ENCODE measurements around the gene ANTXR2.
A peak's percentile ranks its signal among the peaks of the same experiment; 100 is the strongest.
"Not testable (repeated sequence)": the region's sequence is repeated elsewhere in the genome, so short reads cannot be mapped to it uniquely, and the experiment has no call there.

ANTXR2 gene

DNA sequence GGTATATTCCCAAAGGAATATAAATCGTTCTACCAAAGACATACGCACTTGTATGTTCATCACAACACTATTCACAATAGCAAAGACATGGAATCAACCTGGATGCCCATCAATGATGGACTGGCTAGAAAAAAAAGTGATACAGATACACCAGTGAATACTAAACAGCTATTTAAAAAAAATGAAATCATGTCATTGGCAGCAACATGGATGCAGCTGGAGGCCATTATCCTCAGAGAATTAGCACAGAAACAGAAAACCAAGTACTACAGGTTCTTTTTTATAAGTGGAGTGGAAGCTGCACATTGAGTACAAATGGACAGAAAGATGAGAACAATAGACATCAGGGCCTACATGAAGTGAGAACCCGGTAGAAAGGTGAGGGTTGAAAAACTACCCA, 81.4 kb downstream of the ANTXR2 start:
- no peak for TF ChIP-seq CTCF (conservative IDR thresholded peaks at IDR 0.05; ENCODE audit: low read length)
- H3K4me3 ChIP-seq (ENCODE audit: low read length) = no peak overlapping the region
- DNase-seq (ENCODE audit: low read depth) = no peak

DNA sequence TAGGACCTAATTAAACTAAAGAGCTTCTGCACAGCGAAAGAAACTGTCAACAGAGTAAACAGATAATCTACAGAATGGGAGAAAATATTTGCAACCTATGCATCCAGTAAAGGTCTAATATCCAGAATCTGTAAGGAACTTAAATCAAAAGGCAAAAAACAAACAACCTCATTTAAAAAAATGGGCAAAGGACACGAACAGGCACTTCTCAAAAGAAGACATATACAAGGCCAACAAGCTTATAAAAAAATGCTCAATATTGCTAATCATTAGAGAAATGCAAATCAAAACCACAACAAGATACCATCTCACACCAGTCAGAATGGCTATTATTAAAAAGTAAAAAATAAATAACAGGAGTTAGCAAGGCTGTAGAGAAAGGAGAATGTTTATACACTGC, 81.9 kb downstream of the ANTXR2 start:
- H3K4me3 ChIP-seq (ENCODE audit: low read length); DNase-seq (ENCODE audit: low read depth): not testable (repeated sequence)

DNA sequence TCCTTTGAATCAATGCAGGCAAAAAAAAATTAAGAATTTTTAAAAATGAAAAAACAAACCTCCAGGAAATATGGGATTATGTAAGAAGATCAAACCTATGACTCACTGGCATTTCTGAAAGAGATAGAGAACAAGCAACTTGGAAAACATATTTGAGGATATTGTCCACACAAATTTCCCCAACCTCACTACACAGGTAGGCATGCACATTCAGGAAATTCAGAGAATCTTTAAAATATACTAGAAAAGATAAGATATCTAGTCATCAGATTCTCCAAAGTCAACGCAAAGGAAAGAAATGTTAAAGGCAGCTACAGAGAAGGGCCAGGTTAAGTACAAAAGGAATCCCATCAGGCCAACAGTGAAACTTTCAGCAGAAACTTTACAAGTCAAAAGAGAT, 85.6 kb downstream of the ANTXR2 start:
- no peak for DNase-seq (ENCODE audit: low read depth)
- no peak overlapping the region for H3K4me3 ChIP-seq (ENCODE audit: low read length)
- TF ChIP-seq CTCF (conservative IDR thresholded peaks at IDR 0.05; ENCODE audit: low read length) = no peak

- H3K4me3 ChIP-seq (ENCODE audit: low read length) = no peak overlapping the region
- DNase-seq (ENCODE audit: low read depth) = no peak
- TF ChIP-seq CTCF (conservative IDR thresholded peaks at IDR 0.05; ENCODE audit: low read length) = no peak
Observed at GRCh38 chr4:79983431-79983830, 89.6 kb downstream of the ANTXR2 start.

- no peak for TF ChIP-seq CTCF (conservative IDR thresholded peaks at IDR 0.05; ENCODE audit: low read length)
- DNase-seq (ENCODE audit: low read depth) = peak; percentile 23
- no peak overlapping the region for H3K4me3 ChIP-seq (ENCODE audit: low read length)
Observed at GRCh38 chr4:79982601-79983322, 90.3 kb downstream of the ANTXR2 start.

- no peak for DNase-seq (ENCODE audit: low read depth)
- no peak for TF ChIP-seq CTCF (conservative IDR thresholded peaks at IDR 0.05; ENCODE audit: low read length)
Observed at GRCh38 chr4:79980448-79980847, 92.6 kb downstream of the ANTXR2 start.

DNA sequence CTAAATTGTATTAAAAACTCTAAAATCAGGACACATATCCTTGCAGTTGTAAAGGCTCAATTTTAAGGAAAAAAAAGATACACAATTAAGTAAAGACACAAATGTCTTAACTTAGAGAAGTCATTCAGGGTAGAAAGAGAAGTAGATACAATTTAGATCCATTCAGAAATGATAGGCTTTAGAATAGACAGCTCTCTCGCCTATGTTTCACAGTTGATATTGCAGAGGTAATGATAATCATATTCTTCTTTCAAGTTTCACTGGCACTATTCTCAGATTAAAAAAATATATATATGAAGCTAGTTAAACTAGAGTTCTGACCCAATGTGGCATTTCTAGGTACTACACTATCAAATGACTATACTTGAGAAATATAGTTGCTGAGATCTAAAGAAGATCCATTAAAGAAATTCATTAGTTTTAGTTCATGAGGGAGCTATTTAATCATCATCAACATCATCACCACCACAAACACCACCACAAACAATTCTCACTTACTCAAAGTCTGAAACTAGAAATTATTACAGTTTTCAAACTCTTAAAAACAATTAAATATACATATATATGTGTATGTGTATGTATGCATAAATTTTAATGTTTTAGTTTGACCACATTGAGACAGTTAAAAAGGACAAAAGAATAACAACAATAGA, 93.1 kb downstream of the ANTXR2 start:
- H3K4me3 ChIP-seq (ENCODE audit: low read length) = no peak overlapping the region
- TF ChIP-seq CTCF (conservative IDR thresholded peaks at IDR 0.05; ENCODE audit: low read length) = no peak
- no peak for DNase-seq (ENCODE audit: low read depth)

More at GRCh38 chr4:79980448-79980847, 92.6 kb downstream of the ANTXR2 start:
- no peak overlapping the region for H3K4me3 ChIP-seq (ENCODE audit: low read length)
